Endothelial cell of umbilical vein (primary cell): Measurements from ENCODE around the gene DAP. TPM values are rescaled to one million over a fixed set of nuclear protein-coding genes. Genes with fewer than 3 reads are reported as not detected.

Experiments used
- BruUV-seq: library from RNA; stranded (reverse); fragments of 400-500 nt; replicated peaks from 2 replicates; lab custom pipeline; 2021; lab: Mats Ljungman, UMichigan
- CTCF ChIA-PET: fragments of 300-600, 350-600 bp; sonication (Branson Sonifier 250); formaldehyde crosslinking; loops from one replicate; lab custom pipeline; 2021; ENCODE audit warnings: antibody characterized with exemption, inconsistent platforms; lab: Charles Lee
- POLR2A ChIA-PET: fragments of 300-600, 350-600 bp; sonication (Branson Sonifier 250); formaldehyde crosslinking; loops from one replicate; lab custom pipeline; 2021; ENCODE audit warnings: antibody characterized with exemption, inconsistent platforms; lab: Charles Lee
- DNase-seq: peaks from one replicate; pipeline ENCODE4 v3.0.0-alpha.2; 2011; ENCODE audit warnings: low read depth, low spot score
- FAIRE-seq: peaks from 2 replicates; lab custom pipeline; 2011; peaks lifted over from hg19 to GRCh38; lab: Jason Lieb, UNC
- H2AFZ ChIP-seq: 2 replicates; pipeline ENCODE4 v1.6.0; 2012; ENCODE audit warnings: low read depth, low read length, control low read depth, inconsistent platforms
- H3K27ac ChIP-seq: 2 replicates; pipeline ENCODE4 v1.5.1; 2011; ENCODE audit warnings: low read depth, mild to moderate bottlenecking, control low read depth, low read length, moderate library complexity; ENCODE audit not compliant: insufficient read depth
- H3K27me3 ChIP-seq, 2 experiments: 2 replicates each; pipeline versions ENCODE4 v1.6.0 to v1.6.1; 2011; ENCODE audit warnings: low read length in 2 of 2, mixed read lengths in 1 of 2; ENCODE audit not compliant: control insufficient read depth in 2 of 2, insufficient read depth in 2 of 2
- H3K36me3 ChIP-seq, 2 experiments: 2 replicates in 1 of 2; 3 replicates in 1 of 2; pipeline ENCODE4 v1.5.1; 2011; ENCODE audit warnings: low read length in 2 of 2, mild to moderate bottlenecking in 1 of 2, moderate library complexity in 1 of 2; ENCODE audit not compliant: control insufficient read depth in 2 of 2, insufficient read depth in 2 of 2; ENCODE audit errors: extremely low read depth in 1 of 2
- H3K4me1 ChIP-seq: 3 replicates; pipeline ENCODE4 v1.5.1; 2011; ENCODE audit warnings: mild to moderate bottlenecking, low read length; ENCODE audit not compliant: control insufficient read depth, insufficient read depth; ENCODE audit errors: extremely low read depth
- H3K4me2 ChIP-seq: 2 replicates; pipeline ENCODE4 v1.6.1; 2011; ENCODE audit warnings: low read length, control low read depth, mixed read lengths; ENCODE audit not compliant: insufficient read depth
- H3K4me3 ChIP-seq, 3 experiments: fragments of 200-600 bp in 1 of 3; sonication (generic), shearing (Covaris generic) in 1 of 3; replicated peaks in 1 of 3; 2 replicates each; pipeline ENCODE4 v1.5.1; 2011 to 2016; ENCODE audit warnings: control low read depth in 3 of 3, low read length in 3 of 3, mild to moderate bottlenecking in 2 of 3, inconsistent platforms in 1 of 3, low read depth in 1 of 3, moderate library complexity in 1 of 3; ENCODE audit not compliant: insufficient read depth in 1 of 3
- H3K79me2 ChIP-seq: 2 replicates; pipeline ENCODE4 v1.6.0; 2012; ENCODE audit warnings: low read length, inconsistent platforms; ENCODE audit not compliant: control insufficient read depth, insufficient read depth
- H3K9ac ChIP-seq: replicated peaks from 2 replicates; pipeline ENCODE3; 2011; ENCODE audit warnings: low read length, control low read depth; ENCODE audit not compliant: insufficient read depth; ENCODE audit errors: extremely low read depth
- H3K9me1 ChIP-seq: replicated peaks from 3 replicates; pipeline ENCODE4 v1.6.0; 2011; ENCODE audit warnings: mild to moderate bottlenecking, low read length; ENCODE audit not compliant: control insufficient read depth, insufficient read depth; ENCODE audit errors: extremely low read depth
- H3K9me3 ChIP-seq: replicated peaks from 2 replicates; pipeline ENCODE4 v1.5.1; 2012; ENCODE audit warnings: low read length, inconsistent platforms; ENCODE audit not compliant: control insufficient read depth, insufficient read depth
- H4K20me1 ChIP-seq: replicated peaks from 2 replicates; pipeline ENCODE3; 2011; ENCODE audit warnings: mild to moderate bottlenecking, low read length; ENCODE audit not compliant: control insufficient read depth, insufficient read depth; ENCODE audit errors: extremely low read depth
- EZH2 ChIP-seq: IDR thresholded peaks from 2 replicates; pipeline ENCODE4 v1.6.1; 2012; ENCODE audit warnings: borderline replicate concordance, low read depth, mild to moderate bottlenecking, moderate library complexity, low read length, inconsistent platforms; ENCODE audit not compliant: severe bottlenecking
- FOS ChIP-seq: IDR thresholded peaks from 2 replicates; pipeline ENCODE4 v1.6.1; 2011; ENCODE audit warnings: mild to moderate bottlenecking, low read length, moderate library complexity, borderline replicate concordance; ENCODE audit not compliant: insufficient read depth
- GATA2 ChIP-seq: IDR thresholded peaks from 2 replicates; pipeline ENCODE4 v1.7.0; 2011; ENCODE audit warnings: low read depth, mild to moderate bottlenecking, moderate library complexity, mixed read lengths, low read length; ENCODE audit not compliant: insufficient read length, insufficient read depth
- JUN ChIP-seq: IDR thresholded peaks from 2 replicates; pipeline ENCODE4 v1.6.1; 2011; ENCODE audit warnings: borderline replicate concordance, low read depth; ENCODE audit not compliant: insufficient read length, insufficient read depth
- MYC ChIP-seq: IDR thresholded peaks from one replicate; pipeline ENCODE4 v1.6.1; 2011; ENCODE audit warnings: mild to moderate bottlenecking, low read depth, low read length
- POLR2A ChIP-seq: IDR thresholded peaks from 2 replicates; pipeline ENCODE4 v1.6.1; 2012; ENCODE audit warnings: low read depth, mild to moderate bottlenecking, control low read depth, low read length
- POLR2AphosphoS5 ChIP-seq: IDR thresholded peaks from 2 replicates; pipeline ENCODE4 v1.6.1; 2012; ENCODE audit warnings: low read depth, mild to moderate bottlenecking, control low read depth, low read length, moderate library complexity; ENCODE audit not compliant: insufficient read depth
- dilution Hi-C: fragments of 300-500 bp; cut with MboI; formaldehyde crosslinking; loops from one replicate; pipeline ENCODE4 v1.15.0; 2019; ENCODE audit warnings: low sequenced_read_pairs; ENCODE audit not compliant: extremely low pct_ligation_motif_present
- intact Hi-C: fragments of 100-400 bp; cut with micrococcal nuclease; formaldehyde crosslinking; loops from one replicate; pipeline ENCODE4 v1.10.0; 2022
- polyA plus RNA-seq, 4 experiments: library from polyadenylated mRNA; depleted of rRNA in 3 of 4; stranded (reverse) in 3 of 4; unstranded in 1 of 4; fragments of >200 nt; gene quantifications; 2 replicates each; pipeline versions ENCODE4 v1.2.1 to v1.2.3, GENCODE V29; 2011 to 2012; ENCODE audit warnings: missing spikeins in 1 of 4
- total RNA-seq: library from RNA; stranded (reverse); gene quantifications from 2 replicates; pipeline ENCODE4 v1.2.3, GENCODE V29; 2021
- TF ChIP-seq, protein P1 (sequence below), 2 donors: IDR thresholded peaks; 1 replicate in 1 of 2; 2 replicates in 1 of 2; pipeline ENCODE4 v1.5.1; 2011; ENCODE audit warnings: low read length in 2 of 2, mild to moderate bottlenecking in 2 of 2, moderate library complexity in 2 of 2, control low read depth in 1 of 2, inconsistent platforms in 1 of 2, low read depth in 1 of 2; ENCODE audit not compliant: insufficient read depth in 1 of 2; ENCODE audit errors: extremely low read depth in 1 of 2
- TF ChIP-seq, protein P2 (sequence below): IDR thresholded peaks from 2 replicates; pipeline ENCODE4 v1.6.1; 2011; ENCODE audit not compliant: insufficient read depth, insufficient read length

DAP gene
- total and polyA plus RNA-seq, 2 donors (not counting 3 experiments of a cell fraction or from before 2014, with no cell fraction given), result 79.8 to 188 TPM

GRCh38 chr5:10756549-10756948 lies 4.5 kb downstream of the DAP start:
- H4K20me1 ChIP-seq, result peaks cover 3% of the 10 kb centered on the region
- H3K36me3 ChIP-seq, result peaks cover 5 to 12% of the 10 kb centered on the region in 2 experiments
- dilution Hi-C loops, result no loop called here
- no peak for DNase-seq
- no peak overlapping the region for H3K4me3 ChIP-seq
- FAIRE-seq, result no peak
- TF ChIP-seq JUN (no peak), POLR2A (no peak), POLR2AphosphoS5 (no peak)
- intact Hi-C loops, result no loop called here
- CTCF ChIA-PET, result interaction anchor here (1.2 kb wide), 1 partner anchor 54 kb away, joined by 3 read pairs; no protein-coding TSS in a partner anchor
- no peak overlapping the region for H2AFZ ChIP-seq
- no peaks in the 10 kb centered on the region for H3K27me3 ChIP-seq
- no peak overlapping the region for H3K27ac ChIP-seq
- H3K79me2 ChIP-seq, result peaks cover 92% of the 10 kb centered on the region
- H3K9ac ChIP-seq, result no peak overlapping the region
- no peaks in the 10 kb centered on the region for H3K9me1 ChIP-seq
- H3K4me2 ChIP-seq, result no peak overlapping the region
- POLR2A ChIA-PET, result no interaction called here
- no TSS peak for BruUV-seq
- no peaks in the 10 kb centered on the region for H3K9me3 ChIP-seq
- peaks cover 11% of the 10 kb centered on the region for H3K4me1 ChIP-seq

DNA sequence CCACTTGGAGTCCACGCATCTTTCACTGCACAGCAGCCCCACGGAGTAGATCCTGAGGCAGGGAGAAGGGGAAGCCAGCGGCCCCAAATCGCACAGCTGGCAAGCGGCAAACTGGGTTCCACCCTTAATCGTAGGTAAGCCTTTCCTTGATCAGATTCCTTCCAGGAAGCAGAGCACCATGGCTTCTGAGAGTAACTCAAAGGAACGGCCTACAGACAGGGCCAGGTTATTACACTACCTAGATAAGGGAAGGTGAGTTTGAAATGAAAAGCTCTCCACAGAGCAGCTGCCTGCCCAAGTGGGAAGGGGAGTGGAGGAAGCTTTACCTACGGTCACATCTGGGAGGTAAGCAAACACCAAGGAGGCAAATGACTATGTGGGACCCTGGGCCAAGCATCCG lies 7.9 kb downstream of the DAP start:
- Histone ChIP-seq H3K4me2 (no peak overlapping the region), H3K27ac (no peak overlapping the region), H4K20me1 (peaks cover 3% of the 10 kb centered on the region), H3K27me3 (no peaks in the 10 kb centered on the region), H3K9me3 (no peaks in the 10 kb centered on the region), H3K36me3 (peaks cover 7 to 19% of the 10 kb centered on the region in 2 experiments), H3K4me3 (no peak overlapping the region), H3K79me2 (peaks cover 95% of the 10 kb centered on the region), H3K4me1 (no peaks in the 10 kb centered on the region), H3K9ac (no peak overlapping the region), H3K9me1 (no peaks in the 10 kb centered on the region), H2AFZ (no peak overlapping the region)
- FAIRE-seq (no peak), DNase-seq (no peak)
- ChIA-PET CTCF (interaction anchor here (1.2 kb wide), 2 partner anchors 9 to 58 kb away, joined by 3 read pairs; no protein-coding TSS in a partner anchor), POLR2A (no interaction called here)
- TF ChIP-seq POLR2AphosphoS5 (no peak), EZH2 (no peak), GATA2 (no peak), POLR2A (no peak), JUN (no peak), FOS (no peak), MYC (no peak)
- TF ChIP-seq, protein P1, sequence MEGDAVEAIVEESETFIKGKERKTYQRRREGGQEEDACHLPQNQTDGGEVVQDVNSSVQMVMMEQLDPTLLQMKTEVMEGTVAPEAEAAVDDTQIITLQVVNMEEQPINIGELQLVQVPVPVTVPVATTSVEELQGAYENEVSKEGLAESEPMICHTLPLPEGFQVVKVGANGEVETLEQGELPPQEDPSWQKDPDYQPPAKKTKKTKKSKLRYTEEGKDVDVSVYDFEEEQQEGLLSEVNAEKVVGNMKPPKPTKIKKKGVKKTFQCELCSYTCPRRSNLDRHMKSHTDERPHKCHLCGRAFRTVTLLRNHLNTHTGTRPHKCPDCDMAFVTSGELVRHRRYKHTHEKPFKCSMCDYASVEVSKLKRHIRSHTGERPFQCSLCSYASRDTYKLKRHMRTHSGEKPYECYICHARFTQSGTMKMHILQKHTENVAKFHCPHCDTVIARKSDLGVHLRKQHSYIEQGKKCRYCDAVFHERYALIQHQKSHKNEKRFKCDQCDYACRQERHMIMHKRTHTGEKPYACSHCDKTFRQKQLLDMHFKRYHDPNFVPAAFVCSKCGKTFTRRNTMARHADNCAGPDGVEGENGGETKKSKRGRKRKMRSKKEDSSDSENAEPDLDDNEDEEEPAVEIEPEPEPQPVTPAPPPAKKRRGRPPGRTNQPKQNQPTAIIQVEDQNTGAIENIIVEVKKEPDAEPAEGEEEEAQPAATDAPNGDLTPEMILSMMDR (IDR thresholded peaks at IDR 0.05; ENCODE audit: extremely low read depth in 1 of 2, insufficient read depth in 1 of 2, low read depth in 1 of 2, low read length in 2 of 2), result no peak
- TF ChIP-seq, protein P2, sequence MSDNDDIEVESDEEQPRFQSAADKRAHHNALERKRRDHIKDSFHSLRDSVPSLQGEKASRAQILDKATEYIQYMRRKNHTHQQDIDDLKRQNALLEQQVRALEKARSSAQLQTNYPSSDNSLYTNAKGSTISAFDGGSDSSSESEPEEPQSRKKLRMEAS, result no peak
- intact Hi-C loops, result no loop called here
- no TSS peak for BruUV-seq
- dilution Hi-C loops, result no loop called here
